ENCODE data around the gene VPS37D.

VPS37D gene

DNA sequence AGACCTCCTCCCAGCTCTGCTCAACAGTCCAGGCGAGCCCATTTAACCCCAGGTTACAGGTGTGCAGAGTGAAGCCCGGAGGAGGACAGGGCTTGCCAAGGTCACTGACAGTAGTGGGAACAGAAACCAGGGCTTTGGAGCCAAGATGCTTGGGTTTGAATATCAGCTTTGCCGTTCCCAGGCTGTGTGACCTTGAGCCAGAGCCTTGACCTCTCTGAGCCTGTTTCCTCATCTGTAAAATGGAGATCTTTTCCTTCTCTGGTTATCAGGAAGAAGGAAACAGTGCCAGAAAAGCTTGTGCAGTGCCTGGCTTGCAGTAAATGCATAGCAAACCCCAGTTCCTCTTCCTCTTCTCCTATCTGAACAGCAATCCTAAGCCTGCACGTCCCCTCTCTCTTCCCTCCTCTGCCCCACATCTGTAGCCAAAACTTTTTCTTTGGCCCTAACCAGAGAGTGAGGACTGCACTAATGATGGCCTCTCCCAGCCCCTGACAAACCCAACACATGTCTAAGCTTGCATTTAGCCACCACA, 21.9 kb upstream of the VPS37D start:
- no peaks in the 10 kb centered on the region for H4K20me1 ChIP-seq (ENCODE audit: insufficient read depth, low read length)
- TF ChIP-seq EZH2phosphoT487 (IDR thresholded peaks at IDR 0.05; ENCODE audit: low read length) (no peak), EZH2 (optimal IDR thresholded peaks at IDR 0.05; ENCODE audit: low read depth, low read length) (no peak)
- TF ChIP-seq, protein P1, sequence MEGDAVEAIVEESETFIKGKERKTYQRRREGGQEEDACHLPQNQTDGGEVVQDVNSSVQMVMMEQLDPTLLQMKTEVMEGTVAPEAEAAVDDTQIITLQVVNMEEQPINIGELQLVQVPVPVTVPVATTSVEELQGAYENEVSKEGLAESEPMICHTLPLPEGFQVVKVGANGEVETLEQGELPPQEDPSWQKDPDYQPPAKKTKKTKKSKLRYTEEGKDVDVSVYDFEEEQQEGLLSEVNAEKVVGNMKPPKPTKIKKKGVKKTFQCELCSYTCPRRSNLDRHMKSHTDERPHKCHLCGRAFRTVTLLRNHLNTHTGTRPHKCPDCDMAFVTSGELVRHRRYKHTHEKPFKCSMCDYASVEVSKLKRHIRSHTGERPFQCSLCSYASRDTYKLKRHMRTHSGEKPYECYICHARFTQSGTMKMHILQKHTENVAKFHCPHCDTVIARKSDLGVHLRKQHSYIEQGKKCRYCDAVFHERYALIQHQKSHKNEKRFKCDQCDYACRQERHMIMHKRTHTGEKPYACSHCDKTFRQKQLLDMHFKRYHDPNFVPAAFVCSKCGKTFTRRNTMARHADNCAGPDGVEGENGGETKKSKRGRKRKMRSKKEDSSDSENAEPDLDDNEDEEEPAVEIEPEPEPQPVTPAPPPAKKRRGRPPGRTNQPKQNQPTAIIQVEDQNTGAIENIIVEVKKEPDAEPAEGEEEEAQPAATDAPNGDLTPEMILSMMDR (IDR thresholded peaks at IDR 0.05; ENCODE audit: low read length) = no peak
- peaks cover 62% of the 10 kb centered on the region for H3K27me3 ChIP-seq (replicated peaks; ENCODE audit: insufficient read depth, low read length)
- no peak overlapping the region for H2AFZ ChIP-seq (ENCODE audit: low read length)
- no peaks in the 10 kb centered on the region for H3F3A ChIP-seq (ENCODE audit: insufficient read depth, low read length)
- H3K27ac ChIP-seq (ENCODE audit: low read length) = no peak overlapping the region
- H3K4me2 ChIP-seq (ENCODE audit: low read depth, low read length) = no peak overlapping the region
- no peak overlapping the region for H3K4me3 ChIP-seq (ENCODE audit: low read length)
- H3K9me3 ChIP-seq (replicated peaks; ENCODE audit: insufficient read depth, low read length) = no peaks in the 10 kb centered on the region
- DNase-seq = no peak
- H3K79me2 ChIP-seq (ENCODE audit: low read length) = no peaks in the 10 kb centered on the region
- no peaks in the 10 kb centered on the region for H3K4me1 ChIP-seq (ENCODE audit: low read length)
- H3K36me3 ChIP-seq (replicated peaks; ENCODE audit: insufficient read depth, low read length) = no peaks in the 10 kb centered on the region
- H3K9ac ChIP-seq (ENCODE audit: low read length) = no peak overlapping the region
- H3K9me2 ChIP-seq (replicated peaks; ENCODE audit: insufficient read depth, low read length) = no peaks in the 10 kb centered on the region

DNA sequence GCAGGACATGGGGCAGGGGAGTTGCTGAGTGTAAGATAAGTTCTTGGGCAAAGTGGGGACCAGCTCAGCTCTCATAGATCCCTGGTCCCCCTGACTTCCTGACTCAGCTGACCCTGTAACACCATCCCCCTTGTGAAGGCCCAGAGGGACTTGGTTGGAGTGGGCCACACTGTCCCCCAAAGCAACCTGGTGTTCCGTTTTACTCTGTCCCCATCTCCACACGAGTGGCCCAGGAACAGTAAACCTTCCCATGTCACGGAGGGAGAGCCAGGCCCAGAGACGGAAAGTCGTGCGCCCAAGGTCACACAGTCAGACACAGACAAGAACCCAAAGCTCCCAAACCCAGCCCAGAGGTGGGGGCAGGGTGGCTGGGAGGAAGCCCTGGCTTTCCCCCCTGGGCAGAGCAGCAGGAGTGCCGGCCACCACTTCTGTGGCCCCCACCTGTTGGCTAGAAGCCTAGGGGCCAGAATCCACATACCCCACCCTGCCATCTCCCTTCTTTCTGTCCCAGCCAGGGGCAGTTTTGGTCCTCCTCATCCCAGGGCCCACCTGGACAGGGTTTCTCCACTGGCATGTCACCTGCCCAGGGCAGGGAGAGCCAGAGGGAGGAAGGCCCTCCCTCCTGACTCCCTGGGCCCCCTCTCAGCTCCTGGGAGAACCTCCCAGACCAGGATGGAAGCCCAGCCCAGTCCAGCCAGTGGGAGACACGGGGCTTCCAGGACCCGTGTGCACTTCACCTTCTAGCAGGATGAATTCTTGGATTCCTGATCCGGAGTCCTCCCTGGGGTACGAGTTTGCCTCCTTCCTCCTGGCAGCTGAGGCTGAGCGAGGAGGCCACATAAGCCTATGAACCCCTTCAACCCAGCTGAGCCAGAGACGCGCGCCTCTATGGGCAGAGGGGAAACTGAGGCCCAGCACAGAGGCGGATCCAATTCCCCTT, 20.6 kb upstream of the VPS37D start:
- H3K4me1 ChIP-seq (ENCODE audit: low read length) = no peaks in the 10 kb centered on the region
- H3K4me2 ChIP-seq (ENCODE audit: low read depth, low read length) = no peak overlapping the region
- no peak overlapping the region for H3K9ac ChIP-seq (ENCODE audit: low read length)
- H3K27ac ChIP-seq (ENCODE audit: low read length) = no peak overlapping the region
- H3K36me3 ChIP-seq (replicated peaks; ENCODE audit: insufficient read depth, low read length) = no peaks in the 10 kb centered on the region
- H3K9me3 ChIP-seq (replicated peaks; ENCODE audit: insufficient read depth, low read length) = no peaks in the 10 kb centered on the region
- H3K4me3 ChIP-seq (ENCODE audit: low read length) = no peak overlapping the region
- no peak for DNase-seq
- H2AFZ ChIP-seq (ENCODE audit: low read length) = no peak overlapping the region
- H3K27me3 ChIP-seq (replicated peaks; ENCODE audit: insufficient read depth, low read length) = peaks cover 69% of the 10 kb centered on the region
- TF ChIP-seq, protein P1 (IDR thresholded peaks at IDR 0.05; ENCODE audit: low read length) = no peak
- TF ChIP-seq EZH2phosphoT487 (IDR thresholded peaks at IDR 0.05; ENCODE audit: low read length) (no peak), EZH2 (optimal IDR thresholded peaks at IDR 0.05; ENCODE audit: low read depth, low read length) (no peak)
- no peaks in the 10 kb centered on the region for H4K20me1 ChIP-seq (ENCODE audit: insufficient read depth, low read length)
- no peaks in the 10 kb centered on the region for H3K79me2 ChIP-seq (ENCODE audit: low read length)
- H3K9me2 ChIP-seq (replicated peaks; ENCODE audit: insufficient read depth, low read length) = no peaks in the 10 kb centered on the region
- no peaks in the 10 kb centered on the region for H3F3A ChIP-seq (ENCODE audit: insufficient read depth, low read length)

DNA sequence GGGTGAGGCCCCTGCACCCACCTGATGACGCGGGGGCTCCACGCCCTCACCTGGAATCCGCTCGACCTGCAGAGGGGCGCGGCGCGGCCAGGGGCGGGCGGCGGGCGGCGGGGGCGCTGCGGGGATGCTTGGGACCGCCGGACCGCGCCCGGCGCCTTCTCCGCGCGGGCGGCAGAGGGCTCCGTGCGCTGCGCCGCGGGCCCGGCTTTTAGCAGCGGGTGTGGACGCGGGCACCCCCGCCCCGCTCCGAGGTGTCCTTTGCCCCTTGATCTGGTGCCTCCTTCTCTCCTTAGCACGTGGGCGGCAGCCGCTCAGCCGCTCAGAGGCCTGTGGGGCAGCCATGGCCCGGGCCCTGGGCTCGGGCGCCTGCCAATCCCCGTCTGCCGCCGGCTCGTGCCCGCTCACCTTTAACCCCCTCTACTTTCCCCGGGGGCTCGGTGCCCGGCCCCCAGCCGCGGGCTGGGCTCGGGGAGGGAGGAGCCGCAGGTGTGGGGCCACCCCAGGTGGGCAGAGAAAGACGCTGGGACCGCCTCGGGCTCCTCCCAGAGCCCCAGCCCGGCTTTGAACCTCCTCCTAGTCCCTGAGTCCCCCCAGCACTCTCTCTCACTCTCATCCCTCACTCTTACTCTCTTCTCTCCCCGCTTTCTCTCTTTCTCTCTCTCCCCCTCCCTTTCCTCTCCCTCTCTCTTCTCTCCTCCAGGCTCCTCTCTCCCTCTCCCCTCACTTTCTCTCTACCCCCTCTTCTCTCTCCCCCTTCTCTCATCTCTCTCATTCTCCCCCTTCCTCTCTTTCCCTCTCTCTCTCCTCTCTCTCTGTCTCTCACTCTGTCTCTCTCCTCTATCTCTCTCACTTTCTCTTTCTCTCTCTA, 19.7 kb upstream of the VPS37D start:
- peaks cover 70% of the 10 kb centered on the region for H3K27me3 ChIP-seq (replicated peaks; ENCODE audit: insufficient read depth, low read length)

More for the DNA sequence above, 19.7 kb upstream of the VPS37D start:
- TF ChIP-seq EZH2 (optimal IDR thresholded peaks at IDR 0.05; ENCODE audit: low read depth, low read length) (no peak), EZH2phosphoT487 (IDR thresholded peaks at IDR 0.05; ENCODE audit: low read length) (no peak)
- TF ChIP-seq, protein P1 (IDR thresholded peaks at IDR 0.05; ENCODE audit: low read length) = no peak
- Histone ChIP-seq H3K9ac (ENCODE audit: low read length) (peak overlapping the region; percentile 13; the same call in 1 of the 2 replicates), H3F3A (ENCODE audit: insufficient read depth, low read length) (no peaks in the 10 kb centered on the region), H3K4me2 (ENCODE audit: low read depth, low read length) (peak overlapping the region; percentile 95), H3K4me3 (ENCODE audit: low read length) (peak overlapping the region; percentile 56), H3K9me3 (replicated peaks; ENCODE audit: insufficient read depth, low read length) (no peaks in the 10 kb centered on the region), H3K9me2 (replicated peaks; ENCODE audit: insufficient read depth, low read length) (no peaks in the 10 kb centered on the region), H3K36me3 (replicated peaks; ENCODE audit: insufficient read depth, low read length) (no peaks in the 10 kb centered on the region), H3K27ac (ENCODE audit: low read length) (no peak overlapping the region), H2AFZ (ENCODE audit: low read length) (peak overlapping the region; percentile 85), H3K79me2 (ENCODE audit: low read length) (no peaks in the 10 kb centered on the region), H3K4me1 (ENCODE audit: low read length) (no peaks in the 10 kb centered on the region), H4K20me1 (ENCODE audit: insufficient read depth, low read length) (no peaks in the 10 kb centered on the region)
- no peak for DNase-seq
